ENCODE measurements around the gene DHTKD1. TPM values are rescaled to one million over a fixed set of nuclear protein-coding genes. Genes with fewer than 3 reads are reported as not detected.
A peak's percentile ranks its signal among the peaks of the same experiment; 100 is the strongest.

DHTKD1 gene
- total RNA-seq, 1 donor from 2014 or later = 60.7 TPM

DNA sequence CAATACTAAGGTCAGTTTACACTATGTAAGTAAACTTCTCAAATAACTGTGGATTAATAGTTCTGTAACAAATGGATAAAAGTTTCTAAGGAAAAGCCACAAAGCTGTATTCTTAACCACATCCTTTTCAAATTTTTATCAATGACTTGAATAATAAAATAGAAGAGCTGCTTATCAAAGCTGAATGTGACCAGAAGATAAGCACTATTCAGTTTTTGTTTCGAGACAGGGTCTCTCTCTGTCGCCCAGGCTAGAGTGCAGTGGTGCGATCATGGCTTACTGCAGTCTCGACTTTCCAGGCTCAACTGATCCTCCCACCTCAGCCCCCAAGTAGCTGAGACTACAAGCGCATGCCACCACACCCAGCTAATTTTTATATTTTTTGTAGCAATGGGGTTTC, 43.2 kb upstream of the DHTKD1 start:
- ATAC-seq (ENCODE audit: low read depth) = no peak
- no peaks in the 10 kb centered on the region for H3K27me3 Mint-ChIP-seq
- H3K4me1 Mint-ChIP-seq = peaks cover 39% of the 10 kb centered on the region
- TF ChIP-seq, protein P1, sequence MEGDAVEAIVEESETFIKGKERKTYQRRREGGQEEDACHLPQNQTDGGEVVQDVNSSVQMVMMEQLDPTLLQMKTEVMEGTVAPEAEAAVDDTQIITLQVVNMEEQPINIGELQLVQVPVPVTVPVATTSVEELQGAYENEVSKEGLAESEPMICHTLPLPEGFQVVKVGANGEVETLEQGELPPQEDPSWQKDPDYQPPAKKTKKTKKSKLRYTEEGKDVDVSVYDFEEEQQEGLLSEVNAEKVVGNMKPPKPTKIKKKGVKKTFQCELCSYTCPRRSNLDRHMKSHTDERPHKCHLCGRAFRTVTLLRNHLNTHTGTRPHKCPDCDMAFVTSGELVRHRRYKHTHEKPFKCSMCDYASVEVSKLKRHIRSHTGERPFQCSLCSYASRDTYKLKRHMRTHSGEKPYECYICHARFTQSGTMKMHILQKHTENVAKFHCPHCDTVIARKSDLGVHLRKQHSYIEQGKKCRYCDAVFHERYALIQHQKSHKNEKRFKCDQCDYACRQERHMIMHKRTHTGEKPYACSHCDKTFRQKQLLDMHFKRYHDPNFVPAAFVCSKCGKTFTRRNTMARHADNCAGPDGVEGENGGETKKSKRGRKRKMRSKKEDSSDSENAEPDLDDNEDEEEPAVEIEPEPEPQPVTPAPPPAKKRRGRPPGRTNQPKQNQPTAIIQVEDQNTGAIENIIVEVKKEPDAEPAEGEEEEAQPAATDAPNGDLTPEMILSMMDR (IDR thresholded peaks at IDR 0.05) = no peak
- DNase-seq = no peak
- H3K27ac Mint-ChIP-seq = no peak overlapping the region
- peaks cover 49% of the 10 kb centered on the region for H3K36me3 Mint-ChIP-seq (ENCODE audit: low read depth)
- H3K9me3 Mint-ChIP-seq = no peaks in the 10 kb centered on the region
- intact Hi-C loops (cut with micrococcal nuclease) = no loop called here
- POLR2A ChIA-PET = interaction anchor here (1.1 to 2.7 kb wide), 2 partner anchors 17 to 56 kb away, joined by 12 to 13 read pairs; partner anchors contain the start of gene UPF2
- no peak overlapping the region for H3K4me3 Mint-ChIP-seq
- CTCF ChIA-PET = no interaction called here

DNA sequence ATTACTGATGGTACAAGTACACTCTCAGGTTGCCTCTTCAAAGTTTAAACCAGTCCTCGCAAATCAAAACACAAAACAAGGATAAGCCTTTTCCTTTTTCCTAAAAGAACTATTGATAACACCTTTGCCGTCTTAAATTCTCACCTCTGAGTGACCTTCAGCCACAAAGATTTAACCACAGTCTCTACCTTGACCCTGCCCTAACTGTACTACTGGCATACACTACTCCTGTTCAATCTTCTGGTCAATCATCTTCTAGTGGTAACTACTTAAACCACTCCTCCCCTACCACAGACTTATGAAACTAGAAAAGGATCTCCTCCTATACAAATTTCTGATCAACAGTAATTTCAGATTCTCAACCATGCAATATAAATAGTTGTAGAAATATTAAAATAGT, 41.2 kb upstream of the DHTKD1 start:
- DNase-seq (no peak), ATAC-seq (ENCODE audit: low read depth) (no peak)
- ChIA-PET CTCF (no interaction called here), POLR2A (interaction anchor here (1.8 kb wide), 1 partner anchor 14 kb away, joined by 7 read pairs; the partner anchor contains the start of gene UPF2)
- Mint-ChIP-seq H3K36me3 (ENCODE audit: low read depth) (peaks cover 58% of the 10 kb centered on the region), H3K9me3 (no peaks in the 10 kb centered on the region), H3K4me1 (peaks cover 22% of the 10 kb centered on the region), H3K4me3 (no peak overlapping the region), H3K27me3 (no peaks in the 10 kb centered on the region), H3K27ac (no peak overlapping the region)
- TF ChIP-seq, protein P1 (IDR thresholded peaks at IDR 0.05) = no peak
- intact Hi-C loops (cut with micrococcal nuclease) = no loop called here

GRCh38 chr10:12031404-12031803, 37.4 kb upstream of the DHTKD1 start:
- Mint-ChIP-seq H3K36me3 (ENCODE audit: low read depth) (peaks cover 70% of the 10 kb centered on the region), H3K4me1 (peaks cover 12% of the 10 kb centered on the region), H3K27ac (no peak overlapping the region), H3K9me3 (no peaks in the 10 kb centered on the region), H3K4me3 (no peak overlapping the region), H3K27me3 (no peaks in the 10 kb centered on the region)
- ChIA-PET CTCF (no interaction called here), POLR2A (interaction anchor here (2.8 kb wide), 1 partner anchor 11 kb away, joined by 20 read pairs; the partner anchor contains the start of gene UPF2)
- intact Hi-C loops (cut with micrococcal nuclease) = no loop called here
- ATAC-seq (ENCODE audit: low read depth) (no peak), DNase-seq (no peak)
- TF ChIP-seq, protein P1 (IDR thresholded peaks at IDR 0.05) = no peak

GRCh38 chr10:12036073-12036655, 32.6 kb upstream of the DHTKD1 start:
- Mint-ChIP-seq H3K4me3 (no peak overlapping the region), H3K4me1 (peaks cover 28% of the 10 kb centered on the region), H3K36me3 (ENCODE audit: low read depth) (peaks cover 45% of the 10 kb centered on the region), H3K27me3 (no peaks in the 10 kb centered on the region), H3K9me3 (no peaks in the 10 kb centered on the region), H3K27ac (no peak overlapping the region)
- no peak for DNase-seq
- no peak for ATAC-seq (ENCODE audit: low read depth)
- TF ChIP-seq, protein P1 (IDR thresholded peaks at IDR 0.05) = no peak
- intact Hi-C loops (cut with micrococcal nuclease) = no loop called here
- POLR2A ChIA-PET = interaction anchor here (1.0 kb wide), 1 partner anchor 51 kb away, joined by 3 read pairs; no protein-coding TSS in a partner anchor
- CTCF ChIA-PET = no interaction called here

DNA sequence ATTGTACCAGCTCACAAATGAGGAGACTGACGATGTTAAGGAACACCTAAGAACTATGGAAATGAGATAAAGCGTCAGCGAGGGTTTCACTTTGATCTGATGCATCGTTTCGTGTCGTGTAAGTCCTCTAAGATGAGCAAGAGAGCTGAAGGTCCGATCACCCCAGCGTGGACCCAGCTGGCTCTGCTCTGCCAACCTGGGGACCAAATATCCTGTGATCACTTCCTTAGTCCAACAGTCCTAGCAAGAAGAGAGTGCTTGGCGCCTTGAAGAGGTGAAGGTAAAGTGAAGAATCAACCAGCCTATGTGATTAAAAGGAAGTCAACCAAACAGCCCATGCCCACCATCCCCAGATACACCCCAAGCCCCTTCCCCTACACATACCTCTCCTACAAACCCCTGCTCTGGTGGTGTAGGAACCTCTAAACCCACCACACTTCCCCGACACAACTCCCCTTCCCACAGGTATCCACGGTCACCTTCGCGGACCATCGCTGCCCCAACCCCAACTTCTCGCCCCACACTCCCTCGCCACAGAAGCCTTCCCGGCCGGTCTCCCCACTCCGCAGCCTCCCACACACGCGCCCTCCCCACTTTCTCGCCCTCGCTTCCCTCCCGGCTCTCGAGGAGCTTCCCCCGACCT, 26.9 kb upstream of the DHTKD1 start:
- no peaks in the 10 kb centered on the region for H3K9me3 Mint-ChIP-seq
- ATAC-seq (ENCODE audit: low read depth) (peak; percentile 6), DNase-seq (peak; percentile 24)
- POLR2A ChIA-PET = interaction anchor here (0.6 to 6.2 kb wide), 23 partner anchors 10 to 876 kb away, joined by 3 to 277 read pairs (median 7); partner anchors contain the start of genes CDC123, DHTKD1 and NUDT5
- TF ChIP-seq, protein P1 (IDR thresholded peaks at IDR 0.05) = no peak
- H3K4me1 Mint-ChIP-seq = peaks cover 49% of the 10 kb centered on the region
- H3K27me3 Mint-ChIP-seq = no peaks in the 10 kb centered on the region
- peak overlapping the region; percentile 95 for H3K4me3 Mint-ChIP-seq
- H3K36me3 Mint-ChIP-seq (ENCODE audit: low read depth) = peaks cover 20% of the 10 kb centered on the region
- intact Hi-C loops (cut with micrococcal nuclease) = loop anchor here (1.0 to 10.0 kb wide), 8 partner anchors 13 to 1303 kb away; partner anchors contain the start of genes CAMK1D, NUDT5 and SEPHS1
- H3K27ac Mint-ChIP-seq = peak overlapping the region; percentile 100
- CTCF ChIA-PET = interaction anchor here (0.8 to 1.6 kb wide), 2 partner anchors 88 to 223 kb away, joined by 3 to 6 read pairs; no protein-coding TSS in a partner anchor

All from activated B cell treated with CpG ODN at 0.5 μM for 24 hours (primary cell).